Smooth muscle cell of the brain vasculature (primary cell): ENCODE results near the gene NPC1.
"Not testable (repeated sequence)": the region's sequence is repeated elsewhere in the genome, so short reads cannot be mapped to it uniquely, and the experiment has no call there.

ENCODE experiments used
- DNase-seq: peaks from one replicate; pipeline ENCODE4 v3.0.0-alpha.2; 2012; ENCODE audit warnings: low read depth, low spot score

The NPC1 gene

GRCh38 chr18:23609390-23610023 is 23.2 kb upstream of the NPC1 start:
- no peak for DNase-seq

DNA sequence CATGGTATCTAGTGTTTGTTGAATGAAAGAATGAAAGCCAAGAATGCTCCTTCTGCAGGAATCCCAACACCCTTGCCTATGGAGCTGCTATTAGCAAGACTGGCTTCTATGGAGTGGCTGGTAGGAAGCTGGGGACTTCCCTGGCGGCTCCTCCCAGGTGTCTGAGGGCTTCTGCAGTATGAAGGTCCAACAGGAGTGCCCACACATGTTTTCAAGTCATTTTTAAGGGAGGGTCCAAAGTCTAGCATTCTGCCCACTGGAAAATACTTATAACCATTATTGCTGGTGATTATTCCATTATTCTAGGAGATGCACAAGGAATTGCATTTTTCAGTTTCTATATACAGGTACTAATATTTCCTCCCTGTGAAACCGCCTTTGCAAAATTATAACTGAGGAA is 21.9 kb upstream of the NPC1 start:
- no peak for DNase-seq

- DNase-seq: no peak
Measured at GRCh38 chr18:23605941-23606340, 19.6 kb upstream of the NPC1 start.

GRCh38 chr18:23599809-23600208 is 13.5 kb upstream of the NPC1 start:
- no peak for DNase-seq

DNA sequence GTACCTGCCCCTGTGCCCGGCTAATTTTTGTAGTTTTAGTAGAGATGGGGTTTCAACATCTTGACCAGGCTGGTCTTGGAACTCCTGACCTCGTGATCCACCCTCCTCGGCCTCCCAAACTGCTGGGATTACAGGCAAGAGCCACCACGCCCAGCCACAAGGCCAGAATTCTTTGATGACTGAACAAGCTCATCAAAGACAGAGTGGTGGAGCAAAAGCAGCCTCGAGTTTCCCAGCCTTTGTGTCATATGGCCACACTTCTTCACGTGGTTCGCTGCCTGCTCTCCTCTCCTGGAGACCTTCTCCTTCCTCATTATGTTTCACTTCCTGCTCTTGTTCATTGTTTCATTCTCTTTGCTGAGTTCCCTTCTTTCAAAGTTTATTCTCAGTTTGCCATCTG is 9.9 kb upstream of the NPC1 start:
- DNase-seq: no peak

- DNase-seq: no peak
Measured at GRCh38 chr18:23595591-23595990, 9.3 kb upstream of the NPC1 start.

GRCh38 chr18:23593720-23594119 is 7.4 kb upstream of the NPC1 start:
- no peak for DNase-seq

DNA sequence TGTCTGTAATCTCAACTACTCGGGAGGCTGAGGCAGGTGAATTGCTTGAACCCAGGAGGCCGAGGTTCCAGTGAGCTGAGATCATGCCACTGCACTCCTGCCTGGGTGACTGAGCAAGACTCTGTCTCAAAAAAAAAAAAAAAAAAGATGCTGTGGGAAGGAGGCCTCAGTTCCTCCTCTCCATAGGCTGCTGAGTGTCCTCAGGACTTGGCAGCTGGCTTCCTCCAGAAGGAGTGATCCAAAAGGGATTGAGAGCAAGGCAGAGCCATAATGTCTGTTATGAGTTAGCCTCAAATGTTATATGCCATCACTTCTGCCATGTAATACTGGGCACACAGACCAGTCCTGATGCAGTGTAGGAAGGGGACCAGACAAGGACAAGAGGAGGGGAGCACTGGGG is 6.6 kb upstream of the NPC1 start:
- DNase-seq: no peak

DNA sequence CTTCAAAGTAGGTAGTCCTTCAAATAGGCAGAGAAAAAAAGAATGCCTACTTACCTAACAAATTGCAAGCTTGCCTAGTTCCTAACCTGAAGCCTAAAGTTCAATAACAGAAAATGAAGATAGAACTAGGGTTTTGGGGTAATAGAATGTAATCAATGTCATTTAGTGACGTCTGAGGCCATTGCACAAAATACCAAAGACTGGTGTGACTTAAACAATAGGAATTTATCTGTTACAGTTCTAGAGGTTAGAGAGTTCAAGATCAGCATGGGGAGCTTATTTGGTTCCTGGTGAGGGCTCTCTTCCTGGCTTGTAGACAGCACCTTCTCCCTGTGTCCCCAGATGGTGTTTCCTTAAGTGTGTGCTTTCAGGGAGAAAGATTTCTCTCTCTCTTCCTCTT is 4.7 kb upstream of the NPC1 start:
- DNase-seq: no peak

GRCh38 chr18:23588836-23589560 is 2.7 kb upstream of the NPC1 start:
- DNase-seq: no peak

- DNase-seq: no peak
Measured at GRCh38 chr18:23587220-23587642, 925 bp upstream of the NPC1 start.

GRCh38 chr18:23585897-23586248 is 433 bp downstream of the NPC1 start:
- DNase-seq: no peak

DNA sequence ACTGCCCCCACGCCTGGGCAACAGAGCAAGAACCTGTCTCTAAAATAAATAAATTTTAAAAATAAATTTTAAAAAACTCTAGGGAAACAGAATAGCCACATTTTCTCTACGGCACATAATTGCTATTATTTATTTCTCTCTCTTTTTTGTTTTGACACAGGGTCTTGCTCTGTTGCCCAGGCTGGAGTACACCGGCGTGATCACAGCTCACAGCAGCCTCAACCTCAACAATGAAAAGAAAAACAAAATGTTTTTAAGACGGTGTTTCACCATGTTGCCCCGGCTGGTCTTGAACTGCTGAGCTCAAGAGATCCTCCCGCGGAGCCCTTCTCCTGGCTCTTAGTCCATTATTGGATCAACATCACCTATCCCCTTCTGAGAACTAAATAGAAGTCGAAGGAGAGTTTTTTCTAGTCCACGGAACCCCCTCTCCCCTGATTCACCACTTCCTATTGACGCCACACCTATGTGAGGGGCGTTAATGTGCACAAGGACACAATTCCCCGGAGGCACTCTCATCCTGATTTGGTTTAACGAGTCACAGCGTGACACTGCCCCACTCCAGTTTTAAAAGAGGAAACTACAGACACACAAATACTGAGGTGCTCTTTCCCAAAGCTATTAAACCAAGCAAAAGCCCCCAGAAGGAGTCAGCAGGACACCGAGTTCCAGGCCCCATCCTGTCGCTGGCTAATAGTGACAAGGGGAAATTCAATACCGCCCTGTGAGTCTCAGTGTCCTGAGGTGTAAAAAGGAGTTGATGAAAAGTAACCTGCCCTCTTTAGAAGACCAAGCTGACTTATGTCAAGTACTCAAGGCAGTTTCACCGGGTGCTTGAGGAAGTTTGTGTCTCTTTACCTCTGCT is 1.1 kb downstream of the NPC1 start:
- DNase-seq: no peak

DNA sequence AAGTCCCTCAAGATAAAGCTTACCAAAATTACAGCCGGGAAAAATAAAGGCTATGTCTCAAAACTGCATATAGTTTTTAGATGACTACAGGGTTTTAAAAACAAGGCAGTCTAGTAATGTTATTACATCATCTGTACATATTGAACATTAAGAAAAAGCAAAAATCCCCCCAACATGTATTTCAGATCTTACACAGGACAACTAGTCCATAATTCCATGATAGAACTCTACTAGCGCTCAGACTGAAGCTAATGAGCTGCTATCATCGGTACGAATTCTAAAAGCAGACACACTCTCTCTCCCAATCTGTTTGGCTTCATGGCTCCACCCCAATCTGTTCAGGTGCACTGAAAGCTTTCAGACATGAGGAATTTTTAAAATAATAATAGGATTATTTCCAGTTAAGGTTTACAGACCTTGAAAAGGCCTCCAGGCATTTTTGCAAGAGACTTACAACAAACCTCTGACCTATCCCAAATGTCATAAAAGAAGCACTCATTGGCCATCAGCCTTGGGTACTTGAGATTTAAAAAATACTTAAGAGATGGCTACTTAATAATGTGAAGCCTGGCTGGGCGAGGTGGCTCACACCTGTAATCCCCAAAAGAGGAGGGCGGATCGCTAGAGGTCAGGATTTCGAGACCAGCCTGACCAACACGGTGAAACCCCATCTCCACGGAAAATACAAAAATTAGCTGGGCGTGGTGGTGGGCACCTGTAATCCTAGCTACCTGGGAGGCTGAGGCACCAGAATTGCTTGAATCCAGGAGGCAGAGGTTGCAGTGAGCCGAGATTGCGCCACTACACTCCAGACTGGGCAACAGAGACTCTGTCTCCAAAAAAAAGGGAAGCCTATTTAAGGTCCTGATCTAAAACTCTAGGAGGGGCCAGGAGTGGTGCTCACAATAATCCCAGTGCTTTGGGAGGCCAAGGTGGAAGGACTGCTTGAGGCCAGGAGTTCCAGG is 2.0 kb downstream of the NPC1 start:
- no peak for DNase-seq

DNA sequence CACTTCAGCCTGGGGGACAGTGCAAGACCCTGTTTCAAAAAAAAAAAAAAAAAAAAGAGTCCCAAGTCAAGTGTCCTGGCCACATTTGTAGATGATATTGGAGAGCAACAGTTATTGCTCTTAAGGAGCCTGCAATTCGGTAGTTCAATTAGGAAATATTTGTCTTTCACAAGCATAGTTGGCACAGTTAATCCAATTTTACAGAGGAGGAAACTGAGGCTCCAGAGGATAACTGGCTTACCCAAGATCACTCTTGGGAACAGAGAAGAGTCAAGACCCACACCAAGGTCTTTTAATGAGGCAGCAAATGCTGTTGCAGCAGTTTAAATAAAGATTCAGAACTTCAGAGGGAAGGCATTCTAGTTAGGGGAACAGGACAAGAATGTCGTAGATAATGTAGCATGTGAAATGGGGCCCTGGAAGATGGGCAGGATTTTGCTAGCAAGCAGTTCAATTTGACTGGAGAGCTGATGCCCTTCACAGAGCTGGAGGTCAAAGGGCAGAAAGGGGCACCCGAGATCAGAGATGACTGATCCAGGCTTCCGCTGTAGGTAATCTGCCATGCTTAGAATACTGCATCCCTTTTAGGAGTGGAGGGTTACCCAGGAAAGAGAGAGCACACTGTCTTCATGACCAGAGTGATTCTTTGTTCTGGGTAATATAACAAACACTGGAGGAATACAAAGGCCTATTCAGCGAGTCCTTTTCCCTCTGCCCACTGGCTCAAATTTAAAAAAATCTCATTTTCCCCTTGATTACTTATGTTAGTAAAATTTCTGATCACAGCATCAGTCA is 3.0 kb downstream of the NPC1 start:
- DNase-seq: no peak

GRCh38 chr18:23580677-23581367 is 5.5 kb downstream of the NPC1 start:
- DNase-seq: no peak

DNA sequence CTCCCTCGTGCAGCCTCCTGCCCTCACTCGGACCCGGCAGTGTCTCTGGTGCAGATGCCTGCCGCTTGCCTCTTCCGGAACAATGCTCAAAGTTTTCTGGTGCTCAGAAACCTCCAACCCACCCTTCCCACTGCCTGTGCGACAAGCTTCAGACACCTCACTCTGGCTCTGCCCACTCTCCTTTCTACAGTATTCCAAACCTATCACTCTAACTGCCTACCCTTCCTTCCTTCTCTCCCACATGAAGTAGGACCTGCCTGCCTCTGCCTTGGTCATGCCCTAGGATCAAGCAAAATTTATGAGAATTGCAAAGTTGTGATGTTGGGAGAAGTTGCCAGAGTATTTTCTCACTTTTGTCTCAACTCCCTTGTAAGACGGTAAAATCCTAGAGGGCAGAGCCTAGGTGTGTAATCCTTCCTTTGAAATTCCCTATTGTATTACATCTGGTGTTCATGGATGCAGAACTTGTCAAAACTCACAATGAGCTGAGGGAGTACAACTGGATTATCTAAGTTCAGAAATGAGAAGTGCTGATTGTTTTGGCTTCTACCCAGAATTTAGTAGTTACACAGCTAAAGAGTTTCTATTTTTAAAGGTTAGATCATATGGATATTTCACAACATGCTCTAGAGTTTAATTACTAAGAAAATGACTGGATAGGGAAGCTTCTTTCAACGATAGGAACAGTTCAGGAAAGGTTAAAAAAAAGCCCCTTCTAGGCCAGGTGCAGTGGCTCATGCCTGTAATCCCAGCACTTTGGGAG is 7.2 kb downstream of the NPC1 start:
- DNase-seq: no peak

GRCh38 chr18:23578067-23578701 is 8.1 kb downstream of the NPC1 start:
- DNase-seq: no peak

- not testable (repeated sequence) for DNase-seq
Measured at GRCh38 chr18:23577521-23577920, 8.8 kb downstream of the NPC1 start.
